ENCODE measurements around the gene HTR5A. TPM values are rescaled to one million over a fixed set of nuclear protein-coding genes. Genes with fewer than 3 reads are reported as not detected.
A peak's percentile ranks its signal among the peaks of the same experiment; 100 is the strongest.

HTR5A gene
- total and polyA plus RNA-seq, 10 of the 15 experiments (the other 5 are each of a cell fraction or from before 2014, with no cell fraction given): not detected

GRCh38 chr7:155090684-155091083 is 20.6 kb downstream of the HTR5A start:
- CTCF ChIA-PET: interaction anchor here (0.7 kb wide), 1 partner anchor 138 kb away, joined by 3 read pairs; no protein-coding TSS in a partner anchor
- Histone ChIP-seq H3K79me2 (ENCODE audit: control insufficient read depth, insufficient read depth, low read length) (no peaks in the 10 kb centered on the region), H3K9me3 (replicated peaks; ENCODE audit: control insufficient read depth, insufficient read depth, low read length) (no peaks in the 10 kb centered on the region), H3K4me1 (ENCODE audit: control insufficient read depth, insufficient read depth, low read length) (no peaks in the 10 kb centered on the region), H3K27ac (ENCODE audit: control insufficient read depth, insufficient read depth) (no peak overlapping the region), H3K36me3 (ENCODE audit: control insufficient read depth in 2 of 2, insufficient read depth in 2 of 2, low read length in 1 of 2) (no peaks in the 10 kb centered on the region), H4K20me1 (ENCODE audit: control insufficient read depth, insufficient read depth) (no peaks in the 10 kb centered on the region), H3K4me3 (no peak overlapping the region), H3K27me3 (replicated peaks in 1 of 2; ENCODE audit: control insufficient read depth in 2 of 2, insufficient read depth in 2 of 2, low read length in 1 of 2) (no peaks in the 10 kb centered on the region), H3K9ac (ENCODE audit: control insufficient read depth, insufficient read depth, low read length) (no peak overlapping the region), H3K4me2 (ENCODE audit: control insufficient read depth, insufficient read depth) (no peak overlapping the region), H2AFZ (ENCODE audit: control insufficient read depth, low read depth, low read length) (no peak overlapping the region)
- in situ Hi-C loops (cut with MboI) (no loop called here), intact Hi-C loops (cut with micrococcal nuclease; ENCODE audit: unreplicated experiment) (no loop called here)
- WGBS (ENCODE audit: insufficient coverage, insufficient replicate concordance, low lambda C conversion rate, missing lambda C conversion rate): 0% methylated on average over 4 of the region's 4 CpGs
- POLR2A ChIA-PET: no interaction called here
- DNase-seq (ENCODE audit: low read depth, low spot score): no peak
- no peak for FAIRE-seq
- peak; percentile 16; the same call in 1 of the 3 replicates for ATAC-seq
- RAD21 ChIA-PET (ENCODE audit: unreplicated experiment): interaction anchor here (1.2 kb wide), 1 partner anchor 163 kb away, joined by 3 read pairs; no protein-coding TSS in a partner anchor
- SMC1A ChIA-PET (ENCODE audit: uncharacterized antibody, unreplicated experiment): no interaction called here
- TF ChIP-seq KDM1A (IDR thresholded peaks at IDR 0.05; ENCODE audit: borderline replicate concordance): no peak
- TF ChIP-seq KLF5 (IDR thresholded peaks at IDR 0.05; ENCODE audit: partially characterized antibody): no peak
- no peak for TF ChIP-seq CBX5 (IDR thresholded peaks at IDR 0.05; ENCODE audit: low read depth)
- no peak for TF ChIP-seq NFYB (IDR thresholded peaks at IDR 0.05; ENCODE audit: insufficient read depth, low read depth, low read length)
- no TSS peak for BruUV-seq (replicated peaks)

GRCh38 chr7:155093596-155093995 is 23.5 kb downstream of the HTR5A start:
- H3K27ac ChIP-seq (ENCODE audit: control insufficient read depth, insufficient read depth): no peak overlapping the region
- no peak overlapping the region for H3K9ac ChIP-seq (ENCODE audit: control insufficient read depth, insufficient read depth, low read length)
- DNase-seq (ENCODE audit: low read depth, low spot score): no peak
- no peak for ATAC-seq
- H3K36me3 ChIP-seq (ENCODE audit: control insufficient read depth in 2 of 2, insufficient read depth in 2 of 2, low read length in 1 of 2): no peaks in the 10 kb centered on the region
- 12% methylated on average over 2 of the region's 2 CpGs for WGBS (ENCODE audit: insufficient coverage, insufficient replicate concordance, low lambda C conversion rate, missing lambda C conversion rate)
- in situ Hi-C loops (cut with MboI): no loop called here
- H3K4me3 ChIP-seq: no peak overlapping the region
- FAIRE-seq: no peak
- H3K4me2 ChIP-seq (ENCODE audit: control insufficient read depth, insufficient read depth): no peak overlapping the region
- RAD21 ChIA-PET (ENCODE audit: unreplicated experiment): no interaction called here
- H4K20me1 ChIP-seq (ENCODE audit: control insufficient read depth, insufficient read depth): no peaks in the 10 kb centered on the region
- no peaks in the 10 kb centered on the region for H3K4me1 ChIP-seq (ENCODE audit: control insufficient read depth, insufficient read depth, low read length)
- POLR2A ChIA-PET: no interaction called here
- TF ChIP-seq RBBP5 (conservative IDR thresholded peaks at IDR 0.05): no peak
- no peak for TF ChIP-seq JUNB (IDR thresholded peaks at IDR 0.05)
- TF ChIP-seq E2F8 (IDR thresholded peaks at IDR 0.05; ENCODE audit: low read depth, partially characterized antibody): no peak
- TF ChIP-seq WRNIP1 (IDR thresholded peaks at IDR 0.05; ENCODE audit: borderline replicate concordance, low read depth, low read length): no peak
- TF ChIP-seq KLF5 (IDR thresholded peaks at IDR 0.05; ENCODE audit: partially characterized antibody): no peak
- H2AFZ ChIP-seq (ENCODE audit: control insufficient read depth, low read depth, low read length): no peak overlapping the region
- no peaks in the 10 kb centered on the region for H3K79me2 ChIP-seq (ENCODE audit: control insufficient read depth, insufficient read depth, low read length)
- H3K9me3 ChIP-seq (replicated peaks; ENCODE audit: control insufficient read depth, insufficient read depth, low read length): no peaks in the 10 kb centered on the region
- SMC1A ChIA-PET (ENCODE audit: uncharacterized antibody, unreplicated experiment): no interaction called here
- H3K27me3 ChIP-seq (replicated peaks in 1 of 2; ENCODE audit: control insufficient read depth in 2 of 2, insufficient read depth in 2 of 2, low read length in 1 of 2): no peaks in the 10 kb centered on the region
- intact Hi-C loops (cut with micrococcal nuclease; ENCODE audit: unreplicated experiment): no loop called here
- CTCF ChIA-PET: no interaction called here
- BruUV-seq (replicated peaks): no TSS peak

Measured in GM12878 (cell line).